HEK293 (cell line): ENCODE measurements around the gene GREM2.

ENCODE experiments used
- CTCF ChIA-PET: fragments of 350-600 bp; formaldehyde crosslinking; extraction: SDS; loops from one replicate; lab custom pipeline; 2021; ENCODE audit warnings: antibody characterized with exemption; lab: Yijun Ruan, JAX
- POLR2A ChIA-PET: fragments of 300-600 bp; formaldehyde crosslinking; extraction: SDS; loops from one replicate; lab custom pipeline; 2020; ENCODE audit warnings: antibody characterized with exemption, inconsistent platforms; lab: Yijun Ruan, JAX
- H3K27ac ChIP-seq: fragments of 200-500 bp; sonication (Bioruptor generic); 2 replicates; pipeline ENCODE4 v1.5.1; 2014; ENCODE audit warnings: low read depth, low read length, control low read depth, inconsistent platforms; ENCODE audit errors: extremely low read depth
- H3K36me3 ChIP-seq, 2 experiments: fragments of 200-500 bp in 1 of 2; sonication (Bioruptor generic) in 1 of 2; 1 replicate in 1 of 2; 2 replicates in 1 of 2; pipeline ENCODE4 v1.5.1; 2014 to 2017; ENCODE audit warnings: inconsistent platforms in 2 of 2, low read length in 2 of 2; ENCODE audit not compliant: control insufficient read depth in 2 of 2, insufficient read depth in 1 of 2
- H3K4me1 ChIP-seq: fragments of 200-500 bp; sonication (Bioruptor generic); 2 replicates; pipeline ENCODE4 v1.5.1; 2014; ENCODE audit warnings: mild to moderate bottlenecking, low read length, inconsistent platforms; ENCODE audit not compliant: control insufficient read depth, insufficient read depth
- H3K4me3 ChIP-seq: 2 replicates; pipeline ENCODE4 v1.5.1; 2011; ENCODE audit warnings: low read depth, mild to moderate bottlenecking, control low read depth, low read length, moderate library complexity
- H3K9me3 ChIP-seq: fragments of 200-500 bp; sonication (Bioruptor generic); 2 replicates; pipeline ENCODE4 v1.5.1; 2014; ENCODE audit warnings: low read depth, low read length, inconsistent platforms; ENCODE audit not compliant: control insufficient read depth, insufficient read depth
- BCL11B ChIP-seq: fragments of 450-650 bp; formaldehyde crosslinking; IDR thresholded peaks from 2 replicates; pipeline ENCODE4 v1.5.1; 2016; ENCODE audit warnings: low read depth, missing biosample characterization, missing genetic modification characterization
- FEZF1 ChIP-seq: fragments of 450-650 bp; formaldehyde crosslinking; IDR thresholded peaks from 2 replicates; pipeline ENCODE4 v1.5.1; 2016; ENCODE audit warnings: missing biosample characterization, missing genetic modification characterization
- HOXD13 ChIP-seq: sonication (generic); formaldehyde crosslinking; IDR thresholded peaks from 2 replicates; pipeline ENCODE4 v1.8.0; 2022; ENCODE audit warnings: missing genetic modification reagents, borderline replicate concordance
- KLF17 ChIP-seq: fragments of 450-650 bp; formaldehyde crosslinking; IDR thresholded peaks from 2 replicates; pipeline ENCODE4 v1.5.1; 2016; ENCODE audit warnings: missing biosample characterization, missing genetic modification characterization
- OSR2 ChIP-seq: fragments of 450-650 bp; formaldehyde crosslinking; IDR thresholded peaks from 2 replicates; pipeline ENCODE4 v1.5.1; 2016; ENCODE audit warnings: missing biosample characterization, missing genetic modification characterization
- PRDM1 ChIP-seq: fragments of 450-650 bp; formaldehyde crosslinking; IDR thresholded peaks from 2 replicates; pipeline ENCODE4; 2016; ENCODE audit warnings: missing biosample characterization, missing genetic modification characterization
- PRDM6 ChIP-seq: fragments of 450-650 bp; formaldehyde crosslinking; IDR thresholded peaks from 2 replicates; pipeline ENCODE4 v1.5.1; 2017; ENCODE audit warnings: missing biosample characterization, missing genetic modification characterization
- RBAK ChIP-seq: fragments of 450-650 bp; formaldehyde crosslinking; IDR thresholded peaks from 2 replicates; pipeline ENCODE4 v1.5.1; 2016; ENCODE audit warnings: missing biosample characterization, missing genetic modification characterization
- ZBTB17 ChIP-seq: fragments of 450-650 bp; formaldehyde crosslinking; IDR thresholded peaks from 2 replicates; pipeline ENCODE4 v1.5.1; 2016; ENCODE audit warnings: missing biosample characterization, missing genetic modification characterization
- ZBTB20 ChIP-seq: fragments of 450-650 bp; formaldehyde crosslinking; IDR thresholded peaks from 2 replicates; pipeline ENCODE4 v1.5.1; 2016; ENCODE audit warnings: missing biosample characterization, missing genetic modification characterization
- ZNF146 ChIP-seq: fragments of 450-650 bp; formaldehyde crosslinking; IDR thresholded peaks from 2 replicates; pipeline ENCODE4 v1.5.1; 2016; ENCODE audit warnings: missing biosample characterization, missing genetic modification characterization
- ZNF157 ChIP-seq: fragments of 450-650 bp; formaldehyde crosslinking; IDR thresholded peaks from 2 replicates; pipeline ENCODE4 v1.5.1; 2016; ENCODE audit warnings: missing biosample characterization, missing genetic modification characterization
- ZNF223 ChIP-seq: fragments of 450-650 bp; formaldehyde crosslinking; IDR thresholded peaks from 2 replicates; pipeline ENCODE4 v1.5.1; 2016; ENCODE audit warnings: missing biosample characterization, missing genetic modification characterization
- ZNF302 ChIP-seq: fragments of 450-650 bp; formaldehyde crosslinking; IDR thresholded peaks from 2 replicates; pipeline ENCODE4 v1.5.1; 2016; ENCODE audit warnings: missing biosample characterization, missing genetic modification characterization, low read depth
- ZNF324 ChIP-seq: fragments of 450-650 bp; formaldehyde crosslinking; IDR thresholded peaks from 2 replicates; pipeline ENCODE4 v1.5.1; 2016; ENCODE audit warnings: missing biosample characterization, missing genetic modification characterization
- ZNF391 ChIP-seq: fragments of 450-650 bp; formaldehyde crosslinking; IDR thresholded peaks from 2 replicates; pipeline ENCODE4 v1.5.1; 2016; ENCODE audit warnings: low read depth, missing biosample characterization, missing genetic modification characterization, borderline replicate concordance
- ZNF473 ChIP-seq: fragments of 450-650 bp; formaldehyde crosslinking; IDR thresholded peaks from 2 replicates; pipeline ENCODE4 v1.5.1; 2017; ENCODE audit warnings: missing biosample characterization, missing genetic modification characterization
- ZNF529 ChIP-seq: fragments of 450-650 bp; formaldehyde crosslinking; IDR thresholded peaks from 2 replicates; pipeline ENCODE4 v1.5.1; 2017; ENCODE audit warnings: missing genetic modification characterization, missing biosample characterization; ENCODE audit not compliant: insufficient replicate concordance
- ZNF610 ChIP-seq: fragments of 450-650 bp; formaldehyde crosslinking; IDR thresholded peaks from 2 replicates; pipeline ENCODE4 v1.5.1; 2016; ENCODE audit warnings: missing biosample characterization, missing genetic modification characterization, borderline replicate concordance
- ZNF629 ChIP-seq: fragments of 450-650 bp; formaldehyde crosslinking; IDR thresholded peaks from 2 replicates; pipeline ENCODE4 v1.5.1; 2017; ENCODE audit warnings: missing biosample characterization, missing genetic modification characterization
- ZNF768 ChIP-seq: fragments of 450-650 bp; formaldehyde crosslinking; IDR thresholded peaks from 2 replicates; pipeline ENCODE4 v1.5.1; 2018; ENCODE audit warnings: missing biosample characterization, mild to moderate bottlenecking, missing genetic modification characterization
- ZNF837 ChIP-seq: fragments of 450-650 bp; formaldehyde crosslinking; IDR thresholded peaks from 2 replicates; pipeline ENCODE4 v1.5.1; 2016; ENCODE audit warnings: missing biosample characterization, missing genetic modification characterization
- TF ChIP-seq, protein P1 (sequence below): fragments of 450-650 bp; IDR thresholded peaks from 2 replicates; pipeline ENCODE4 v1.5.1; 2018; ENCODE audit warnings: missing biosample characterization, mild to moderate bottlenecking, missing genetic modification characterization
- TF ChIP-seq, protein P2 (sequence below): fragments of 450-650 bp; formaldehyde crosslinking; IDR thresholded peaks from 2 replicates; pipeline ENCODE4 v1.5.1; 2016; ENCODE audit warnings: missing biosample characterization, missing genetic modification characterization
- TF ChIP-seq, protein P3 (sequence below): fragments of 450-650 bp; formaldehyde crosslinking; IDR thresholded peaks from 2 replicates; pipeline ENCODE4 v1.5.1; 2016; ENCODE audit warnings: missing biosample characterization, missing genetic modification characterization

Gene GREM2

DNA sequence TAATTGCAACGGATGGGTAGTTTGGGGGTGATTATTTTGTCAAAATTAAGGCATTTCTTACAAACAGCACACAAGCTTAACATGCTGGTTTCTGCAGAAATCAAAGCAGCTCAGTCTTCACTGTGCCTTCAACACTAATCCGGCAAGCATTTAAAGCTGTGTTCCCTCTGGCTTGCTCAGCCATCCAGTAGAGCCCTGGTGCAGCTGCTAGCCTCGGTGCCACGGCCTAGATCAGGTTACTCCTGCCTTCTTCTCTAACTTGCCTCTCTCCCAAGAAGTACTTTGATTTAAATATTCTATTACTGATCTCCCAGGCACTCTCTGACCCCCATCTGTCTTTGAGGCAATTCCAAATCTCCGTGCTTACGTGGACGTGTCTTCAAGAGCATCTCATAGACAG is 85.6 kb downstream of the GREM2 start:
- CTCF ChIA-PET, result no interaction called here
- POLR2A ChIA-PET, result no interaction called here
- TF ChIP-seq, protein P1, sequence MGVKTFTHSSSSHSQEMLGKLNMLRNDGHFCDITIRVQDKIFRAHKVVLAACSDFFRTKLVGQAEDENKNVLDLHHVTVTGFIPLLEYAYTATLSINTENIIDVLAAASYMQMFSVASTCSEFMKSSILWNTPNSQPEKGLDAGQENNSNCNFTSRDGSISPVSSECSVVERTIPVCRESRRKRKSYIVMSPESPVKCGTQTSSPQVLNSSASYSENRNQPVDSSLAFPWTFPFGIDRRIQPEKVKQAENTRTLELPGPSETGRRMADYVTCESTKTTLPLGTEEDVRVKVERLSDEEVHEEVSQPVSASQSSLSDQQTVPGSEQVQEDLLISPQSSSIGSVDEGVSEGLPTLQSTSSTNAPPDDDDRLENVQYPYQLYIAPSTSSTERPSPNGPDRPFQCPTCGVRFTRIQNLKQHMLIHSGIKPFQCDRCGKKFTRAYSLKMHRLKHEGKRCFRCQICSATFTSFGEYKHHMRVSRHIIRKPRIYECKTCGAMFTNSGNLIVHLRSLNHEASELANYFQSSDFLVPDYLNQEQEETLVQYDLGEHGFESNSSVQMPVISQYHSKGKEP (tag by site-specific recombination), result peak; percentile 3; the same call in 1 of the 2 replicates
- TF ChIP-seq BCL11B (tag by site-specific recombination) (0 out of 2 replicates have a peak, but pooled peaks have one; percentile 6), ZBTB17 (tag by site-specific recombination) (0 out of 2 replicates have a peak, but pooled peaks have one; percentile 25), ZNF529 (tag by site-specific recombination) (no peak)
- TF ChIP-seq, protein P2, sequence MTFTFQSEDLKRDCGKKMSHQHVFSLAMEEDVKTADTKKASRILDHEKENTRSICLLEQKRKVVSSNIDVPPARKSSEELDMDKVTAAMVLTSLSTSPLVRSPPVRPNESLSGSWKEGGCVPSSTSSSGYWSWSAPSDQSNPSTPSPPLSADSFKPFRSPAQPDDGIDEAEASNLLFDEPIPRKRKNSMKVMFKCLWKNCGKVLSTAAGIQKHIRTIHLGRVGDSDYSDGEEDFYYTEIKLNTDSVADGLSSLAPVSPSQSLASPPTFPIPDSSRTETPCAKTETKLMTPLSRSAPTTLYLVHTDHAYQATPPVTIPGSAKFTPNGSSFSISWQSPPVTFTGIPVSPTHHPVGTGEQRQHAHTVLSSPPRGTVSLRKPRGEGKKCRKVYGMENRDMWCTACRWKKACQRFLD (tag by site-specific recombination), result no peak
- TF ChIP-seq, protein P3, sequence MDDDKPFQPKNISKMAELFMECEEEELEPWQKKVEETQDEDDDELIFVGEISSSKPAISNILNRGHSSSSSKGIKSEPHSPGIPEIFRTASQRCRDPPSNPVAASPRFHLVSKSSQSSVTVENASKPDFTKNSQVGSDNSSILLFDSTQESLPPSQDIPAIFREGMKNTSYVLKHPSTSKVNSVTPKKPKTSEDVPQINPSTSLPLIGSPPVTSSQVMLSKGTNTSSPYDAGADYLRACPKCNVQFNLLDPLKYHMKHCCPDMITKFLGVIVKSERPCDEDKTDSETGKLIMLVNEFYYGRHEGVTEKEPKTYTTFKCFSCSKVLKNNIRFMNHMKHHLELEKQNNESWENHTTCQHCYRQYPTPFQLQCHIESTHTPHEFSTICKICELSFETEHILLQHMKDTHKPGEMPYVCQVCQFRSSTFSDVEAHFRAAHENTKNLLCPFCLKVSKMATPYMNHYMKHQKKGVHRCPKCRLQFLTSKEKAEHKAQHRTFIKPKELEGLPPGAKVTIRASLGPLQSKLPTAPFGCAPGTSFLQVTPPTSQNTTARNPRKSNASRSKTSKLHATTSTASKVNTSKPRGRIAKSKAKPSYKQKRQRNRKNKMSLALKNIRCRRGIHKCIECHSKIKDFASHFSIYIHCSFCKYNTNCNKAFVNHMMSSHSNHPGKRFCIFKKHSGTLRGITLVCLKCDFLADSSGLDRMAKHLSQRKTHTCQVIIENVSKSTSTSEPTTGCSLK (tag by site-specific recombination), result no peak

GRCh38 chr1:240524356-240525069 is 87.4 kb downstream of the GREM2 start:
- Histone ChIP-seq H3K27ac (peak overlapping the region; percentile 19; the same call in 1 of the 2 replicates), H3K36me3 (no peaks in the 10 kb centered on the region), H3K4me3 (no peak overlapping the region), H3K4me1 (peaks cover 35% of the 10 kb centered on the region), H3K9me3 (no peaks in the 10 kb centered on the region)
- ChIA-PET CTCF (interaction anchor here (0.6 to 1.2 kb wide), 3 partner anchors 70 to 350 kb away, joined by 3 to 7 read pairs (median 5); no protein-coding TSS in a partner anchor), POLR2A (no interaction called here)
- TF ChIP-seq PRDM1 (tag by site-specific recombination) (no peak), ZNF629 (no peak), ZNF768 (tag by site-specific recombination) (no peak), ZBTB20 (tag by site-specific recombination) (0 out of 2 replicates have a peak, but pooled peaks have one; percentile 39), ZNF302 (no peak), ZNF391 (tag by site-specific recombination) (no peak), ZNF473 (tag by site-specific recombination) (no peak), BCL11B (tag by site-specific recombination) (no peak), HOXD13 (no peak), ZNF610 (tag by site-specific recombination) (no peak), OSR2 (tag by site-specific recombination) (peak; percentile 50), ZNF157 (tag by site-specific recombination) (no peak), PRDM6 (tag by site-specific recombination) (peak; percentile 69), KLF17 (tag by site-specific recombination) (no peak), FEZF1 (peak; percentile 62), ZNF837 (tag by site-specific recombination) (no peak), RBAK (tag by site-specific recombination) (no peak), ZNF146 (tag by site-specific recombination) (no peak), ZNF324 (tag by site-specific recombination) (no peak), ZNF223 (no peak)

More for the DNA sequence above, 85.6 kb downstream of the GREM2 start:
- no peaks in the 10 kb centered on the region for H3K9me3 ChIP-seq
- H3K27ac ChIP-seq, result no peak overlapping the region
- peaks cover 35% of the 10 kb centered on the region for H3K4me1 ChIP-seq
- H3K36me3 ChIP-seq, result no peaks in the 10 kb centered on the region
- H3K4me3 ChIP-seq, result no peak overlapping the region
